GM20431 (cell line): ENCODE results near the gene SMCHD1.
"Not testable (repeated sequence)": the region's sequence is repeated elsewhere in the genome, so short reads cannot be mapped to it uniquely, and the experiment has no call there.

Experiments used
- in situ Hi-C: fragments of 300-500 bp; cut with MseI, MboI; formaldehyde crosslinking; loops from one replicate; pipeline ENCODE4 v1.15.0; 2020; ENCODE audit warnings: low sequenced_read_pairs; ENCODE audit not compliant: unreplicated experiment

Gene SMCHD1

DNA sequence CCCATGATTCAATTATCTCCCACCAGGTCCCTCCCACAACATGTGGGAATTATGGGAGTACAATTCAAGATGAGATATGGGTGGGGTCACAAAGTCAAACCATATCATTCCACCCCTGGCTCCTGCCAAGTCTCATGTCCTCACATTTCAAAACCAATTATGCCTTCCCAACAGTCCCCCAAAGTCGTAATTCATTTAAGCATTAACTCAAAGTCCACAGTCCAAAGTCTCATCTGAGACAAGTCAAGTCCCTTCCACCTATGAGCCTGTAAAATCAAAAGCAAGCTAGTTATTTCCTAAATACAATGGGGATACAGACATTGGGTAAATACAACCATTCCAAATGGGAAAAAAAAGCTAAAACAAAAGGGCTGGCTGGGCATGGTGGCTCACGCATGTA is 153.1 kb downstream of the SMCHD1 start:
- in situ Hi-C loops = not testable (repeated sequence)

DNA sequence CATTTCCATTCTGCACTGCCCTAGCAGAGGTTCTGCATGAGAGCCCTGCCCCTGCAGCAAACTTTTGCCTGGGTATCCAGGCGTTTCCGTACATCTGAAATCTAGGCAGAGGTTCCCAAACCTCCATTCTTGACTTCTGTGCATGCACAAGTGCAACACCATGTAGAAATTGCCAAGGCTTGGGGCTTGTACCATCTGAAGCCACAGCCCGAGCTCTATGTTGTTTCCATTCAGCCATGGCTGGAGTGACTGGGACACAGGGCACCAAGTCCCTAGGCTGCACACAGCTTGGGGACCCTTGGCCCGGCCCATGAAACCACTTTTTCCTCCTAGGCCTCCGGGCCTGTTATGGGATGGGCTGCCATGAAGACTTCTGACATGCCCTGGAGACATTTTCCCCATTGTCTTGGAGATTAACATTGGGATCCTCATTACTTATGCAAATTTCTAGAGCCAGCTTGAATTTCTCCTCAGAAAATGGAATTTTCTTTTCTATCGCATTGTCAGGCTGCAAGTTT is 154.2 kb downstream of the SMCHD1 start:
- in situ Hi-C loops = not testable (repeated sequence)

DNA sequence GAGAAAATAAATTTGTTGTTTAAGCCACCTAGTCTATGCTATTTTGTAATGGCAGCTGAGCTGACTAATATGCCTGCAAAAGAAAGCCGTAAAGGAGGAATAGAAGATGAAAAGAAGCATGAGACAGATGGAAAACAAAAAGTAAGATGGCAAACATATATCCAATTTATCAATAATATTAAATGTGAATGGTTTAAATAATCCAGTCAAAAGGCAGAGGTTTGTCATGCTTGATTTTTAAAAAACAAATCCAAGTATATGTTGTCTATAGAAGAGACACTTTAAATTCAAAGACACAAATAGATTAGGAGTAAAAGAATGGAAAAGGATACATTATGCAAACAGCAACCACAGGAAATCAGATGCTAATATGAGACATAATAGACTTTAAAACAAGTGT is 155.9 kb downstream of the SMCHD1 start:
- in situ Hi-C loops = no loop called here

DNA sequence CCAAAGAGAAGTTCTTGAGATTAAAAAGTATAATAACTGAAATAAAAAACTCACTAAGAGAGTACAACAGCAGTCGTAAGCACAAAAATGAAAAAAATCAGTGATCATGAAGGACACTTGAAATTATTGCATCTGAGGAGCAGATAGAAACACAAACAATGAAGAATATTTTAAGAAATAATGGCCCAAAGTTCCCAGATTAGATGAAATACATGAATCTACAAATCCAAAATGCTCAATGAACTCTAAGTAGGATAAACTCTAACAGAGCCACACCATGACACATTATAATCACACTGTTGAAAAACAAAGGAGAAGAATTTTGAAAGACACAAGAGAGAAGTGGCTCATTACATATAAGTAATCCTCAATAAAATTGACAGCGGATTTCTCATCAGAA is 159.4 kb downstream of the SMCHD1 start:
- in situ Hi-C loops = no loop called here

DNA sequence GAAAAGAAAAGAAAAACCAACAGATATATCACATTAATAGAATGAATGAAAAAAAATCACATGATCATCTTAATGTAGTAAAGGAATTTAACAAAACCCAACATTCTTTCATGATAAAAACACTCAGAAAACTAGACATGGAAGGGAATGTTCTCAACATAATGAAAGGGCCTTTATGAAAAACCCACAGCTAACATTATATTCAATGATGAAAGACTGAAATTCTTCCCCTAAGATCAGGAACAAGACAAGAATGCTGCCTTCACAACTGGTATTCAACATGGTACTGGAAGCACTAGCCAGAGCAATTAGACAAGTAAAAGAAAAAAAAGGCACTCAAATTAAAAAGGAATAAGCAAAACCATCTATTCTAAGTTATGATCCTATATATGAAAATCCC is 162.8 kb downstream of the SMCHD1 start:
- in situ Hi-C loops = no loop called here

GRCh38 chr18:2821695-2822094 is 166.2 kb downstream of the SMCHD1 start:
- in situ Hi-C loops = no loop called here

- in situ Hi-C loops = no loop called here
These were observed 166.8 kb downstream of the SMCHD1 start for GRCh38 chr18:2822213-2822921.

DNA sequence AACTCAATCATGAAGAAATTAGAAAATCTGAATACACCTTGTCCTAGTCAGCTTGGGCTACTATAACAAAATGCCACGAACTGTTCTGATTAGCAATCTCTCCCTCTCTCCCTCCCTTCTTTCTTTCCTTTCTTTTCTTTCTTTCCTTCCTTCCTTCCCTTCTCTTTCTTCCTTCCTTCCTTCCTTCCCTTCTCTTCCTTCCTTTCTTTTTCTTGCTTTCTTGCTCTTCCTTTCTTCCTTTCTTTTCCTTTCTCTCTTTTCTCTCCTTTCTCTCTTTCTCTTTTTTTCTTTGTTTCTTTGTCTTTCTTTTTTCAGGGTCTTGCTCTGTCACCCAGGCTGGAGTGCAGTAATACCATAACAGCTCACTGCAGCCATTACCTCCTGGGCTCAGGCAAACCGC is 167.7 kb downstream of the SMCHD1 start:
- in situ Hi-C loops = no loop called here

DNA sequence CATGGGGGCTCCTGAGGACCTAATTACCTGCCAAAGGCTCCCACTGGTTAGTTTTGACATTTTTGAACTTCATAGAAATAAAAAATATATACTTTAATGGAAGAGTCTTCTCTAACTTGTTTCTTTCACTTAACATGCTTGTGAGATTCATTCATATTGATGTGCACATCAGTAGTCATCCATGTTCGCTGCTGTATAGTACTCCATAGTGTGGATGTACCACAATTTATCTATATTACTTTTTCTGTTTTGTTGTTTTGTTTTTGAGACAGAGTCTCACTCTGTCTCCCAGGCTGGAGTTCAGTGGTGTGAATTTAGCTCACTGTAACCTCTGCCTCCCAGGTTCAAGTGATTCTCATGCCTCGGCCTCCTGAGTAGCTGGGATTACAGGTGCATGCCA is 168.4 kb downstream of the SMCHD1 start:
- in situ Hi-C loops = no loop called here

GRCh38 chr18:2824865-2825264 is 169.3 kb downstream of the SMCHD1 start:
- in situ Hi-C loops = no loop called here

GRCh38 chr18:2825613-2826175 is 170.2 kb downstream of the SMCHD1 start:
- in situ Hi-C loops = no loop called here

GRCh38 chr18:2826581-2826980 is 171.1 kb downstream of the SMCHD1 start:
- in situ Hi-C loops = no loop called here

GRCh38 chr18:2827061-2827460 is 171.5 kb downstream of the SMCHD1 start:
- in situ Hi-C loops = no loop called here

DNA sequence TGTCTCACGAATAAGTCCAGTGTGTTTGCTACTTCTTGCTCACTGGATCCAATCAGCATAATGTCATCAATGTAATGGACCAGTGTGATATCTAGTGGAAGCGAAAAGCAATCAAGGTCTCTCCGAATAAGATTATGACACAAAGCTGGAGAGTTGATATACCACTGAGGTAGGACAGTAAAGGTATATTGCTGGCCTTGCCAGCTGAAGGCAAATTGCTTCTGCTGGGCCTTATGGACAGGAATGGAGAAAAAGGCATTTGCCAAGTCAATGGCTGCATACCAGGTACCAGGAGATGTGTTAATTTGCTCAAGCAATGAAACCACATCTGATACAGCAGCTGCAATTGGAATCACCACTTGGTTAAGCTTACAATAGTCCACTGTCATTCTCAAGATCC is 180.6 kb downstream of the SMCHD1 start:
- in situ Hi-C loops = not testable (repeated sequence)

- in situ Hi-C loops = not testable (repeated sequence)
These were observed 181.8 kb downstream of the SMCHD1 start for GRCh38 chr18:2837290-2837689.

- in situ Hi-C loops = no loop called here
These were observed 183.7 kb downstream of the SMCHD1 start for GRCh38 chr18:2839202-2839601.

GRCh38 chr18:2840521-2840920 is 185.0 kb downstream of the SMCHD1 start:
- in situ Hi-C loops = no loop called here

DNA sequence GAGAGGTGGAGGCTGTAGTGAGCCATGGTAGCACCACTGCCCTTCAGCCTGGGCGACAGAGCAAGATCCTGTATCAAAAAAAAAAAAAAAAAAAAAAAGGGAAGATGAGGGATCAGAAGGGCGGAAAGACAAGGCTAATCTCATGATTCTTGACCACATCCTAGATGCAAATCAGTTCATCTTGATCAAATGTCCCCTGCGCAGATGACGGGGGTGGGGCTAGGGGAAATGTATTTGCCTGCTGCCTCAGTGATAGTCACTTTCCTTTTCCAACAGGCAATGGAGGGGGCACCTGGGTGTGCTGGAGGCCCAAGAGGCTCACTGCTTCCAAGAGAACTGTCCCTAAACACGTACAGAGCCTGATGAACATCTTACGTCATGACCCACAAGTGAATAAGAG is 187.6 kb downstream of the SMCHD1 start:
- in situ Hi-C loops = no loop called here

GRCh38 chr18:2845172-2845571 is 189.6 kb downstream of the SMCHD1 start:
- in situ Hi-C loops = no loop called here

GRCh38 chr18:2846636-2847316 is 191.2 kb downstream of the SMCHD1 start, which contains the start of gene EMILIN2:
Gene EMILIN2 (plus strand): TSS chr18:2847006. CDS start chr18:2847189, 183 bp downstream.
- in situ Hi-C loops = no loop called here
